ENCODE measurements around the gene TACC2. TPM values are rescaled to one million over a fixed set of nuclear protein-coding genes. Genes with fewer than 3 reads are reported as not detected.

TACC2 gene
- total RNA-seq, 1 experiment from 2014 or later = 24.4 TPM

- H3K36me3 Mint-ChIP-seq (ENCODE audit: insufficient read depth, unreplicated experiment) = peaks cover 5% of the 10 kb centered on the region
- no peak overlapping the region for H3K27ac Mint-ChIP-seq (ENCODE audit: unreplicated experiment)
- peaks cover 10% of the 10 kb centered on the region for H3K4me1 Mint-ChIP-seq (ENCODE audit: low read depth, unreplicated experiment)
- intact Hi-C loops (cut with micrococcal nuclease; ENCODE audit: unreplicated experiment) = no loop called here
- no peak overlapping the region for H3K4me3 Mint-ChIP-seq (ENCODE audit: low read depth, unreplicated experiment)
- H3K9me3 Mint-ChIP-seq (ENCODE audit: low read depth, unreplicated experiment) = no peaks in the 10 kb centered on the region
- DNase-seq = no peak
- BruUV-seq (replicated peaks) = no TSS peak
- no peaks in the 10 kb centered on the region for H3K27me3 Mint-ChIP-seq (ENCODE audit: unreplicated experiment)
- TF ChIP-seq CTCF (IDR thresholded peaks at IDR 0.05; ENCODE audit: unreplicated experiment) = no peak
- CTCF ChIA-PET = no interaction called here
Measured at GRCh38 chr10:122053314-122053713, 64.4 kb downstream of the TACC2 start.

GRCh38 chr10:122054048-122055025, 65.4 kb downstream of the TACC2 start:
- intact Hi-C loops (cut with micrococcal nuclease; ENCODE audit: unreplicated experiment) = loop anchor here (1.0 to 2.0 kb wide), 2 partner anchors 8 to 58 kb away; no protein-coding TSS in a partner anchor
- Mint-ChIP-seq H3K4me1 (ENCODE audit: low read depth, unreplicated experiment) (peaks cover 10% of the 10 kb centered on the region), H3K27me3 (ENCODE audit: unreplicated experiment) (no peaks in the 10 kb centered on the region), H3K4me3 (ENCODE audit: low read depth, unreplicated experiment) (no peak overlapping the region), H3K27ac (ENCODE audit: unreplicated experiment) (no peak overlapping the region), H3K9me3 (ENCODE audit: low read depth, unreplicated experiment) (no peaks in the 10 kb centered on the region), H3K36me3 (ENCODE audit: insufficient read depth, unreplicated experiment) (peaks cover 5% of the 10 kb centered on the region)
- BruUV-seq (replicated peaks) = no TSS peak
- DNase-seq = peak; percentile 58
- CTCF ChIA-PET = interaction anchor here (1.3 kb wide), 1 partner anchor 9 kb away, joined by 4 read pairs; no protein-coding TSS in a partner anchor
- TF ChIP-seq CTCF (IDR thresholded peaks at IDR 0.05; ENCODE audit: unreplicated experiment) = peak; percentile 61

GRCh38 chr10:122055252-122055651, 66.3 kb downstream of the TACC2 start:
- Mint-ChIP-seq H3K36me3 (ENCODE audit: insufficient read depth, unreplicated experiment) (peaks cover 5% of the 10 kb centered on the region), H3K27ac (ENCODE audit: unreplicated experiment) (no peak overlapping the region), H3K27me3 (ENCODE audit: unreplicated experiment) (no peaks in the 10 kb centered on the region), H3K4me1 (ENCODE audit: low read depth, unreplicated experiment) (peaks cover 19% of the 10 kb centered on the region), H3K9me3 (ENCODE audit: low read depth, unreplicated experiment) (no peaks in the 10 kb centered on the region), H3K4me3 (ENCODE audit: low read depth, unreplicated experiment) (no peak overlapping the region)
- DNase-seq = no peak
- no TSS peak for BruUV-seq (replicated peaks)
- TF ChIP-seq CTCF (IDR thresholded peaks at IDR 0.05; ENCODE audit: unreplicated experiment) = no peak
- CTCF ChIA-PET = interaction anchor here (1.3 kb wide), 1 partner anchor 8 kb away, joined by 4 read pairs; no protein-coding TSS in a partner anchor
- intact Hi-C loops (cut with micrococcal nuclease; ENCODE audit: unreplicated experiment) = loop anchor here (2.0 kb wide), 1 partner anchor 58 kb away; no protein-coding TSS in a partner anchor

GRCh38 chr10:122056431-122057094, 67.6 kb downstream of the TACC2 start:
- no peak for TF ChIP-seq CTCF (IDR thresholded peaks at IDR 0.05; ENCODE audit: unreplicated experiment)
- intact Hi-C loops (cut with micrococcal nuclease; ENCODE audit: unreplicated experiment) = no loop called here
- no peak for DNase-seq
- Mint-ChIP-seq H3K27me3 (ENCODE audit: unreplicated experiment) (no peaks in the 10 kb centered on the region), H3K4me3 (ENCODE audit: low read depth, unreplicated experiment) (no peak overlapping the region), H3K36me3 (ENCODE audit: insufficient read depth, unreplicated experiment) (peaks cover 5% of the 10 kb centered on the region), H3K9me3 (ENCODE audit: low read depth, unreplicated experiment) (no peaks in the 10 kb centered on the region), H3K27ac (ENCODE audit: unreplicated experiment) (peak overlapping the region; percentile 70), H3K4me1 (ENCODE audit: low read depth, unreplicated experiment) (peaks cover 19% of the 10 kb centered on the region)
- CTCF ChIA-PET = interaction anchor here (0.6 to 0.9 kb wide), 2 partner anchors 56 to 503 kb away, joined by 3 to 4 read pairs; no protein-coding TSS in a partner anchor
- no TSS peak for BruUV-seq (replicated peaks)
